Measurements from ENCODE around the gene RAB13. TPM values are rescaled to one million over a fixed set of nuclear protein-coding genes. Genes with fewer than 3 reads are reported as not detected.
A peak's percentile ranks its signal among the peaks of the same experiment; 100 is the strongest.

The RAB13 gene
- polyA plus RNA-seq, 1 of the 3 experiments (the other 2 are of a cell fraction) = 156 TPM

- Histone ChIP-seq H3K27me3 (ENCODE audit: insufficient read depth) (no peaks in the 10 kb centered on the region), H2AFZ (ENCODE audit: low read depth) (no peak overlapping the region), H3K9me3 (no peaks in the 10 kb centered on the region), H3K79me2 (ENCODE audit: insufficient read depth) (peaks cover 4% of the 10 kb centered on the region; the same call in 1 of the 2 replicates), H4K20me1 (ENCODE audit: insufficient read depth) (no peaks in the 10 kb centered on the region), H3K4me1 (ENCODE audit: control insufficient read depth in 1 of 2, insufficient read depth in 2 of 2, low read depth in 1 of 2, low read length in 1 of 2) (peaks cover 0 to under 1% of the 10 kb centered on the region in 2 experiments; a peak in 1 of 4 replicates), H3K27ac (ENCODE audit: low read depth in 2 of 2, low read length in 1 of 2) (no peak overlapping the region), H3K4me3 (ENCODE audit: low read depth in 2 of 2, low read length in 1 of 2) (no peak overlapping the region), H3F3A (replicated peaks; ENCODE audit: insufficient read depth) (no peaks in the 10 kb centered on the region), H3K36me3 (replicated peaks in 1 of 2; ENCODE audit: control insufficient read depth in 1 of 2, insufficient read depth in 2 of 2, low read length in 1 of 2) (peaks cover 7 to 71% of the 10 kb centered on the region in 2 experiments), H3K4me2 (no peak overlapping the region), H3K9ac (no peak overlapping the region), H3K9me2 (no peaks in the 10 kb centered on the region)
- TF ChIP-seq GATA2 (CRISPR knock-in tag; IDR thresholded peaks at IDR 0.05) (no peak), FOXM1 (IDR thresholded peaks at IDR 0.05; ENCODE audit: low read depth) (no peak), FOXJ3 (CRISPR knock-in tag; IDR thresholded peaks at IDR 0.05) (no peak), EP300 (IDR thresholded peaks at IDR 0.05; ENCODE audit: borderline replicate concordance in 1 of 2, low read depth in 1 of 2, low read length in 1 of 2) (no peak)
- peak; percentile 23 for DNase-seq
- ChIA-PET POLR2A (interaction anchor here (1.3 to 1.6 kb wide), 2 partner anchors 8 to 29 kb away, joined by 3 to 6 read pairs; partner anchors contain the start of gene CREB3L4), CTCF (interaction anchor here (1.1 to 2.0 kb wide), 4 partner anchors 7 to 118 kb away, joined by 3 to 7 read pairs (median 6); partner anchors contain the start of gene RAB13)
- 89% methylated on average over 2 of the region's 3 CpGs for WGBS (ENCODE audit: low lambda C conversion rate)
These were observed 47.1 kb downstream of the RAB13 start for GRCh38 chr1:153938996-153939395.

GRCh38 chr1:153937331-153937730, 48.8 kb downstream of the RAB13 start:
- no peaks in the 10 kb centered on the region for H4K20me1 ChIP-seq (ENCODE audit: insufficient read depth)
- CTCF ChIA-PET = interaction anchor here (0.6 to 2.0 kb wide), 2 partner anchors 9 to 29 kb away, joined by 3 to 7 read pairs; no protein-coding TSS in a partner anchor
- H3K27ac ChIP-seq (ENCODE audit: low read depth in 2 of 2, low read length in 1 of 2) = no peak overlapping the region

GRCh38 chr1:153936011-153936802, 49.9 kb downstream of the RAB13 start:
- no peaks in the 10 kb centered on the region for H3K79me2 ChIP-seq (ENCODE audit: insufficient read depth)
- DNase-seq = peak; percentile 4
- H4K20me1 ChIP-seq (ENCODE audit: insufficient read depth) = no peaks in the 10 kb centered on the region
- ChIA-PET CTCF (interaction anchor here (0.6 to 1.3 kb wide), 2 partner anchors 51 to 139 kb away, joined by 3 read pairs; no protein-coding TSS in a partner anchor), POLR2A (no interaction called here)
- no peaks in the 10 kb centered on the region for H3K4me1 ChIP-seq (ENCODE audit: control insufficient read depth in 1 of 2, insufficient read depth in 2 of 2, low read depth in 1 of 2, low read length in 1 of 2)
- H3K36me3 ChIP-seq (replicated peaks in 1 of 2; ENCODE audit: control insufficient read depth in 1 of 2, insufficient read depth in 2 of 2, low read length in 1 of 2) = peaks cover 0 to 67% of the 10 kb centered on the region in 2 experiments
- H3K27ac ChIP-seq (ENCODE audit: low read depth in 2 of 2, low read length in 1 of 2) = no peak overlapping the region
- WGBS (ENCODE audit: low lambda C conversion rate) = 91% methylated on average over 9 of the region's 12 CpGs
- H2AFZ ChIP-seq (ENCODE audit: low read depth) = no peak overlapping the region
- H3K4me3 ChIP-seq (ENCODE audit: low read depth in 2 of 2, low read length in 1 of 2) = no peak overlapping the region
- H3K4me2 ChIP-seq = no peak overlapping the region
- no peak overlapping the region for H3K9ac ChIP-seq
- H3K9me3 ChIP-seq = no peaks in the 10 kb centered on the region
- H3K9me2 ChIP-seq = no peaks in the 10 kb centered on the region
- H3F3A ChIP-seq (replicated peaks; ENCODE audit: insufficient read depth) = no peaks in the 10 kb centered on the region
- H3K27me3 ChIP-seq (ENCODE audit: insufficient read depth) = no peaks in the 10 kb centered on the region
- TF ChIP-seq IRF3 (IDR thresholded peaks at IDR 0.05; ENCODE audit: low read depth, low read length) = no peak
- no peak for TF ChIP-seq RCOR1 (IDR thresholded peaks at IDR 0.05; ENCODE audit: low read length)
- TF ChIP-seq SIN3A (IDR thresholded peaks at IDR 0.05; ENCODE audit: borderline replicate concordance, low read depth, low read length) = no peak
- no peak for TF ChIP-seq MAX (IDR thresholded peaks at IDR 0.05; ENCODE audit: low read depth)
- no peak for TF ChIP-seq SMC3 (IDR thresholded peaks at IDR 0.05; ENCODE audit: low read depth, low read length)
- no peak for TF ChIP-seq EP300 (IDR thresholded peaks at IDR 0.05; ENCODE audit: borderline replicate concordance in 1 of 2, low read depth in 1 of 2, low read length in 1 of 2)
- TF ChIP-seq ELF1 (IDR thresholded peaks at IDR 0.05) = no peak
- TF ChIP-seq GABPA (IDR thresholded peaks at IDR 0.05; ENCODE audit: low read depth) = no peak
- no peak for TF ChIP-seq TCF12 (IDR thresholded peaks at IDR 0.05)
- TF ChIP-seq TEAD4 (IDR thresholded peaks at IDR 0.05; ENCODE audit: borderline replicate concordance, insufficient read depth) = no peak
- no peak for TF ChIP-seq TAF1 (IDR thresholded peaks at IDR 0.05; ENCODE audit: borderline replicate concordance, low read depth, low read length)

More at GRCh38 chr1:153937331-153937730, 48.8 kb downstream of the RAB13 start:
- Histone ChIP-seq H3K27me3 (ENCODE audit: insufficient read depth) (no peaks in the 10 kb centered on the region), H3K4me2 (no peak overlapping the region), H3K4me3 (ENCODE audit: low read depth in 2 of 2, low read length in 1 of 2) (no peak overlapping the region), H3K4me1 (ENCODE audit: control insufficient read depth in 1 of 2, insufficient read depth in 2 of 2, low read depth in 1 of 2, low read length in 1 of 2) (no peaks in the 10 kb centered on the region), H3K9me2 (no peaks in the 10 kb centered on the region), H3K9me3 (no peaks in the 10 kb centered on the region), H3F3A (replicated peaks; ENCODE audit: insufficient read depth) (no peaks in the 10 kb centered on the region), H2AFZ (ENCODE audit: low read depth) (no peak overlapping the region), H3K9ac (no peak overlapping the region), H3K36me3 (replicated peaks in 1 of 2; ENCODE audit: control insufficient read depth in 1 of 2, insufficient read depth in 2 of 2, low read length in 1 of 2) (peaks cover 0 to 75% of the 10 kb centered on the region in 2 experiments), H3K79me2 (ENCODE audit: insufficient read depth) (no peaks in the 10 kb centered on the region)
- TF ChIP-seq NFIC (IDR thresholded peaks at IDR 0.05; ENCODE audit: borderline replicate concordance) (no peak), USF2 (IDR thresholded peaks at IDR 0.05; ENCODE audit: borderline replicate concordance, low read depth, low read length) (no peak), TAF1 (IDR thresholded peaks at IDR 0.05; ENCODE audit: borderline replicate concordance, low read depth, low read length) (no peak)
- POLR2A ChIA-PET = interaction anchor here (0.9 kb wide), 1 partner anchor 9 kb away, joined by 4 read pairs; no protein-coding TSS in a partner anchor
- DNase-seq = peak; percentile 7
- WGBS (ENCODE audit: low lambda C conversion rate) = 93% methylated on average over 10 of the region's 10 CpGs
